Caco-2 (cell line): Measurements from ENCODE around the gene NRXN3. TPM values are rescaled to one million over a fixed set of nuclear protein-coding genes. Genes with fewer than 3 reads are reported as not detected.
A peak's percentile ranks its signal among the peaks of the same experiment; 100 is the strongest.

Source experiments
- BruUV-seq: library from RNA; stranded (reverse); fragments of 400-500 nt; replicated peaks from 2 replicates; lab custom pipeline; 2021; lab: Mats Ljungman, UMichigan
- CTCF ChIA-PET: fragments of 300-600 bp; sonication (Branson Sonifier 250); formaldehyde crosslinking; loops from one replicate; lab custom pipeline; 2022; ENCODE audit warnings: antibody characterized with exemption; lab: Charles Lee
- POLR2A ChIA-PET: fragments of 300-600 bp; sonication (Branson Sonifier 250); formaldehyde crosslinking; loops from one replicate; lab custom pipeline; 2022; ENCODE audit warnings: antibody characterized with exemption; lab: Charles Lee
- DNase-seq, 2 experiments: peaks; one replicate each; pipeline versions ENCODE4 v3.0.0 to v3.0.0-alpha.2; 2020 to 2022
- H3K27me3 ChIP-seq: replicated peaks from 2 replicates; pipeline ENCODE4 v1.6.0; 2011; ENCODE audit warnings: low read length; ENCODE audit not compliant: control insufficient read depth, insufficient read depth
- H3K36me3 ChIP-seq: 2 replicates; pipeline ENCODE4 v1.5.1; 2011; ENCODE audit warnings: low read length; ENCODE audit not compliant: control insufficient read depth, insufficient read depth
- H3K4me1 ChIP-seq: fragments of 250-450 bp; sonication (Bioruptor Pico); 2 replicates; pipeline ENCODE4 v1.5.1; 2020; ENCODE audit warnings: mild to moderate bottlenecking
- H3K4me3 ChIP-seq: 2 replicates; pipeline ENCODE4 v1.5.1; 2011; ENCODE audit warnings: low read depth, mild to moderate bottlenecking, control low read depth, low read length
- H3K9me3 ChIP-seq: fragments of 250-450 bp; sonication (Bioruptor Pico); 2 replicates; pipeline ENCODE4 v1.5.1; 2020; ENCODE audit warnings: mild to moderate bottlenecking, moderate library complexity
- H3K27ac Mint-ChIP-seq: one replicate; pipeline ENCODE4 v1.8.0; 2022; ENCODE audit warnings: mixed read lengths; ENCODE audit not compliant: unreplicated experiment
- H3K27me3 Mint-ChIP-seq: one replicate; pipeline ENCODE4 v1.8.0; 2022; ENCODE audit warnings: mixed read lengths; ENCODE audit not compliant: insufficient read depth, unreplicated experiment
- H3K36me3 Mint-ChIP-seq: one replicate; pipeline ENCODE4 v1.8.0; 2022; ENCODE audit warnings: mild to moderate bottlenecking, mixed read lengths; ENCODE audit not compliant: insufficient read depth, unreplicated experiment
- H3K4me1 Mint-ChIP-seq: one replicate; pipeline ENCODE4 v1.8.0; 2022; ENCODE audit warnings: low read depth, mixed read lengths; ENCODE audit not compliant: unreplicated experiment
- H3K4me3 Mint-ChIP-seq: one replicate; pipeline ENCODE4 v1.8.0; 2022; ENCODE audit warnings: mild to moderate bottlenecking, moderate library complexity, mixed read lengths; ENCODE audit not compliant: unreplicated experiment
- H3K9me3 Mint-ChIP-seq: one replicate; pipeline ENCODE4 v1.8.0; 2022; ENCODE audit warnings: mixed read lengths; ENCODE audit not compliant: unreplicated experiment
- intact Hi-C: fragments of 100-400 bp; cut with micrococcal nuclease; formaldehyde crosslinking; loops from one replicate; pipeline ENCODE4 v1.10.0; 2022; ENCODE audit not compliant: unreplicated experiment
- total RNA-seq: library from RNA; stranded (reverse); gene quantifications from 2 replicates; pipeline ENCODE4 v1.2.3, GENCODE V29; 2022
- TF ChIP-seq, protein P1 (sequence below), 2 experiments: fragments of 200-600 bp in 1 of 2; IDR thresholded peaks; 1 replicate in 1 of 2; 2 replicates in 1 of 2; pipeline versions ENCODE4 v1.5.1 to v1.8.0; 2011 to 2022; ENCODE audit warnings: antibody characterized with exemption in 1 of 2, control low read depth in 1 of 2, inconsistent platforms in 1 of 2, low read depth in 1 of 2, low read length in 1 of 2, mild to moderate bottlenecking in 1 of 2, moderate library complexity in 1 of 2; ENCODE audit not compliant: insufficient read depth in 1 of 2, severe bottlenecking in 1 of 2, unreplicated experiment in 1 of 2

The NRXN3 gene
- total RNA-seq, 1 experiment from 2014 or later: 12.4 TPM

DNA sequence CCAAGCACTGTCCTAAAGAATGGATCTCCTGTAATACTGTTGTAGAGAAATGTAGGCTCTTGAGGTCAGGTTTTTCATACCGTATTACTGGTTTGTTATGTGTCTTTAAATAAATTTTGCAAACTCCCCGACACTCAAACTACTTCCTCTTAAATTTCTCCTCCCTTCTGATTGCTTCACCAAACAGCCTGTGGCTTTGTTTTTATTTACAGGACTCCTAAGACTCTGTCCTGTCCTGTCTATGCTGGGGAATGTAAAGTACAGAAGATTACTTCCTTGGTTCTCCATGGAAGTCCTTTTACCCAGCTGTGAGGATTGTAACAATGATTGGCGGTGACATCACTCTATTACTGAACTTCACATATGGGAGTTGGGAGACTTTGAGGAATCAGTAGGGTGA is 1167.6 kb downstream of the NRXN3 start:
- no peaks in the 10 kb centered on the region for H3K9me3 Mint-ChIP-seq
- Histone ChIP-seq H3K9me3 (no peaks in the 10 kb centered on the region), H3K36me3 (no peaks in the 10 kb centered on the region), H3K4me3 (no peak overlapping the region), H3K27me3 (no peaks in the 10 kb centered on the region), H3K4me1 (peaks cover 22% of the 10 kb centered on the region)
- ChIA-PET CTCF (interaction anchor here (0.6 kb wide), 1 partner anchor 11 kb away, joined by 3 read pairs; no protein-coding TSS in a partner anchor), POLR2A (no interaction called here)
- TF ChIP-seq, protein P1, sequence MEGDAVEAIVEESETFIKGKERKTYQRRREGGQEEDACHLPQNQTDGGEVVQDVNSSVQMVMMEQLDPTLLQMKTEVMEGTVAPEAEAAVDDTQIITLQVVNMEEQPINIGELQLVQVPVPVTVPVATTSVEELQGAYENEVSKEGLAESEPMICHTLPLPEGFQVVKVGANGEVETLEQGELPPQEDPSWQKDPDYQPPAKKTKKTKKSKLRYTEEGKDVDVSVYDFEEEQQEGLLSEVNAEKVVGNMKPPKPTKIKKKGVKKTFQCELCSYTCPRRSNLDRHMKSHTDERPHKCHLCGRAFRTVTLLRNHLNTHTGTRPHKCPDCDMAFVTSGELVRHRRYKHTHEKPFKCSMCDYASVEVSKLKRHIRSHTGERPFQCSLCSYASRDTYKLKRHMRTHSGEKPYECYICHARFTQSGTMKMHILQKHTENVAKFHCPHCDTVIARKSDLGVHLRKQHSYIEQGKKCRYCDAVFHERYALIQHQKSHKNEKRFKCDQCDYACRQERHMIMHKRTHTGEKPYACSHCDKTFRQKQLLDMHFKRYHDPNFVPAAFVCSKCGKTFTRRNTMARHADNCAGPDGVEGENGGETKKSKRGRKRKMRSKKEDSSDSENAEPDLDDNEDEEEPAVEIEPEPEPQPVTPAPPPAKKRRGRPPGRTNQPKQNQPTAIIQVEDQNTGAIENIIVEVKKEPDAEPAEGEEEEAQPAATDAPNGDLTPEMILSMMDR (IDR thresholded peaks at IDR 0.05; ENCODE audit: insufficient read depth in 1 of 2, low read depth in 1 of 2, low read length in 1 of 2, severe bottlenecking in 1 of 2, unreplicated experiment in 1 of 2): no peak
- peaks cover 16% of the 10 kb centered on the region for H3K4me1 Mint-ChIP-seq
- no peak for DNase-seq
- BruUV-seq: no TSS peak
- no peaks in the 10 kb centered on the region for H3K27me3 Mint-ChIP-seq
- H3K4me3 Mint-ChIP-seq: no peak overlapping the region
- no peak overlapping the region for H3K27ac Mint-ChIP-seq
- intact Hi-C loops: no loop called here
- H3K36me3 Mint-ChIP-seq: no peaks in the 10 kb centered on the region

DNA sequence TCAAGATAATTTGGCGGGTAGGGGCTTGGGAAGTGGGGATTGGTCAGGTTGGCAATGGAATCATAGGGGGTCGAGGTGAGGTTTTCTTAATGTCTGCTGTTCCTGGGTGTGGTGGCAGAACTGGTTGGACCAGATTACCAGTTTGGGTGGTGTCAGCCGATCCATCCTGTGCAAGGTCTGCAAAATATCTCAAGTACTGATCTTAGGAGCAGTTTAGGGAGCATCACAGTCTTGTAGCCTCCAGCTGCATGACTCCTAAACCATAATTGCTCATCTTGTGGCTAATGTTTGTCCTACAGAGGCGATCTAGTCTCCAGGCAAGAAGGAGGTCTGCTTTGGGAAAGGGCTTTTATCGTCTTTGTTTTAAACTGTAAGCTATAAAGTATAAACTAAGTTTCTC is 1172.8 kb downstream of the NRXN3 start:
- H3K4me3 ChIP-seq: no peak overlapping the region
- H3K4me1 Mint-ChIP-seq: peaks cover 39% of the 10 kb centered on the region

DNA sequence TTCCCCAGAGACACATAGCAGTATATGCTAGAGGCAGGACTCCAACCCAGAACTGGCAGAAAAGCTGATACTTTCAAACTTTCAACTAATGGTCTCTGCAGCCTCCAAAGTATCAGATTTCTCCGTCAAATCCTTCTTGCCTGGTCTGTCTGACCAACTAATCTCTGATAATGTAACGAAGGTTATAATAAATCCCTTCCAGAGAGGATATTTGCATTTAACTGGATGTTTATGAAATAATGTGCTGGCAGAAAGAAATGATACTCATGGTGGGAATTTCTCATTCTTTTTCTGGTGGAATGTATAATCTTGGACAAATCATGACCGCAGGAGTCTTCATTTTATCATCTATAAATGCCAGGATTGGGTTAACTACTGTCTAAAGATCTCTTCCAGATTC is 1180.8 kb downstream of the NRXN3 start:
- intact Hi-C loops: loop anchor here (10.0 kb wide), 1 partner anchor 336 kb away; no protein-coding TSS in a partner anchor
- Histone ChIP-seq H3K4me3 (no peak overlapping the region), H3K36me3 (no peaks in the 10 kb centered on the region), H3K27me3 (no peaks in the 10 kb centered on the region), H3K4me1 (peaks cover 37% of the 10 kb centered on the region), H3K9me3 (no peaks in the 10 kb centered on the region)
- POLR2A ChIA-PET: no interaction called here
- Mint-ChIP-seq H3K27ac (no peak overlapping the region), H3K4me3 (no peak overlapping the region), H3K36me3 (peaks cover 8% of the 10 kb centered on the region), H3K27me3 (no peaks in the 10 kb centered on the region), H3K4me1 (peaks cover 36% of the 10 kb centered on the region), H3K9me3 (peaks cover 11% of the 10 kb centered on the region)
- no peak for DNase-seq
- TF ChIP-seq, protein P1 (IDR thresholded peaks at IDR 0.05; ENCODE audit: insufficient read depth in 1 of 2, low read depth in 1 of 2, low read length in 1 of 2, severe bottlenecking in 1 of 2, unreplicated experiment in 1 of 2): no peak
- CTCF ChIA-PET: no interaction called here
- no TSS peak for BruUV-seq

More for the DNA sequence above, 1172.8 kb downstream of the NRXN3 start:
- Histone ChIP-seq H3K27me3 (no peaks in the 10 kb centered on the region), H3K9me3 (no peaks in the 10 kb centered on the region), H3K36me3 (no peaks in the 10 kb centered on the region), H3K4me1 (peaks cover 49% of the 10 kb centered on the region)
- Mint-ChIP-seq H3K9me3 (no peaks in the 10 kb centered on the region), H3K27me3 (no peaks in the 10 kb centered on the region), H3K4me3 (peak overlapping the region; percentile 8), H3K27ac (no peak overlapping the region), H3K36me3 (peaks cover 13% of the 10 kb centered on the region)
- peak; percentile 33 to 43 for DNase-seq
- intact Hi-C loops: loop anchor here (1.0 kb wide), 1 partner anchor 22 kb away; no protein-coding TSS in a partner anchor
- no TSS peak for BruUV-seq
- TF ChIP-seq, protein P1 (IDR thresholded peaks at IDR 0.05; ENCODE audit: insufficient read depth in 1 of 2, low read depth in 1 of 2, low read length in 1 of 2, severe bottlenecking in 1 of 2, unreplicated experiment in 1 of 2): no peak
- CTCF ChIA-PET: no interaction called here
- POLR2A ChIA-PET: no interaction called here
